Measurements from ENCODE around the gene ZNF705A.
"Not testable (repeated sequence)": the region's sequence is repeated elsewhere in the genome, so short reads cannot be mapped to it uniquely, and the experiment has no call there.

The ZNF705A gene

DNA sequence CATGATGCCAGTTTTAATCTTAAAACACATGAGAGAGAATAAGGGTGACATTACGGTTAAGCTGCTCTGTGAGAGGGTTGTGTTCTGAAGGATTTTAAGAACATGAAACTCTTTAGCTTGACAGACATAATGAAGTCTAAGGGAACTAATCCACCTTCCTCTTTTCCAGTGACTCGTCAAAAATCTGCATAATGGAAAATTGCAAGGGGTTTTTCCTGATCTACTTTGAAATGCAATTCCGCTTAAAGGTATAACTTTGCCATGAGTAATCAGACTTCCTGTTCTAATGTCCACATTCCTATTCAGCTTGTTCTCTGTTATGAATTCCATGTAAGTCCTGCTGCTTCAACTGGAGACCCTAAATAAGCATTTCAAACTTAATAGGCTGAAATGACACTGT, at the start of gene ZNF705A:
Gene ZNF705A (plus strand): TSS at position 171 of the 400 bp plus-strand sequence. CDS start 15,611 bp downstream, outside the sequence.
- Histone ChIP-seq H3K4me1 (no peaks in the 10 kb centered on the region), H2AFZ (no peak within 1 kb of the TSS), H3K36me3 (ENCODE audit: control insufficient read depth, insufficient read depth, low read length) (no peaks in the 10 kb centered on the region), H3K79me2 (no peaks in the 10 kb centered on the region), H3K27ac (no peak within 1 kb of the TSS), H3K9ac (no peak within 1 kb of the TSS), H3K4me3 (ENCODE audit: low read depth, low read length) (no peak within 1 kb of the TSS), H3K27me3 (ENCODE audit: control insufficient read depth, insufficient read depth, low read length) (no peaks in the 10 kb centered on the region), H3K4me2 (ENCODE audit: low read length) (no peak within 1 kb of the TSS), H3K9me3 (ENCODE audit: control insufficient read depth, low read length) (no peaks in the 10 kb centered on the region)
- TF ChIP-seq, protein P1, sequence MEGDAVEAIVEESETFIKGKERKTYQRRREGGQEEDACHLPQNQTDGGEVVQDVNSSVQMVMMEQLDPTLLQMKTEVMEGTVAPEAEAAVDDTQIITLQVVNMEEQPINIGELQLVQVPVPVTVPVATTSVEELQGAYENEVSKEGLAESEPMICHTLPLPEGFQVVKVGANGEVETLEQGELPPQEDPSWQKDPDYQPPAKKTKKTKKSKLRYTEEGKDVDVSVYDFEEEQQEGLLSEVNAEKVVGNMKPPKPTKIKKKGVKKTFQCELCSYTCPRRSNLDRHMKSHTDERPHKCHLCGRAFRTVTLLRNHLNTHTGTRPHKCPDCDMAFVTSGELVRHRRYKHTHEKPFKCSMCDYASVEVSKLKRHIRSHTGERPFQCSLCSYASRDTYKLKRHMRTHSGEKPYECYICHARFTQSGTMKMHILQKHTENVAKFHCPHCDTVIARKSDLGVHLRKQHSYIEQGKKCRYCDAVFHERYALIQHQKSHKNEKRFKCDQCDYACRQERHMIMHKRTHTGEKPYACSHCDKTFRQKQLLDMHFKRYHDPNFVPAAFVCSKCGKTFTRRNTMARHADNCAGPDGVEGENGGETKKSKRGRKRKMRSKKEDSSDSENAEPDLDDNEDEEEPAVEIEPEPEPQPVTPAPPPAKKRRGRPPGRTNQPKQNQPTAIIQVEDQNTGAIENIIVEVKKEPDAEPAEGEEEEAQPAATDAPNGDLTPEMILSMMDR (IDR thresholded peaks at IDR 0.05): no peak

DNA sequence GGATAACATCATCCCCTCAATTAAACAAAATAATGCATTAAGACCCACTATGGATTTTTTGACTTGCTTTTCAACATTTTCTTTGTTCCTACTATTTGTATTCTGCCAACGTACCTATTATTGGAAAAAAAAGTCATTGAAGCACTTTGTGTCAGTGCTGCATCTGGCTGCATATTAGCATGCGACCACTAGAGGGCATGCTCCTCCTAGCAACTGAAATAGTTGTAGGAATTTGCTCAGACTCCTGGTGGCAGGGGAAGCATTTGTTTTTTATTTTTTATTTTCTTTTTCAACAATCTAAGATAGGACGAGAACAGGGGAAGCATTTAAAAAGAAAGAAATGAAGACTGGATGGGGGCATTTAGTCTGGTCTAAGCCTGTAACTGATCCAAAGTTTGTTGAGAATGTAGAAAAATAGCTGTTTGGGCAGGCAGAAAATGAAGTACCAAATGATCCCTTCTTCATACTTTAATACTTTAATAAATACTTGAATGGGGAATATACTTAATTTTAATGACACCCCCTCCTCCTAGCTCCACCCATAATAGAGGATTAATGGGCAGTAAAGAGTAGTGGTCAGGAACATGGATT, 47.9 kb upstream of the ZNF705A start:
- H3K27ac ChIP-seq: no peak overlapping the region
- TF ChIP-seq, protein P1 (IDR thresholded peaks at IDR 0.05): peak; percentile 99

DNA sequence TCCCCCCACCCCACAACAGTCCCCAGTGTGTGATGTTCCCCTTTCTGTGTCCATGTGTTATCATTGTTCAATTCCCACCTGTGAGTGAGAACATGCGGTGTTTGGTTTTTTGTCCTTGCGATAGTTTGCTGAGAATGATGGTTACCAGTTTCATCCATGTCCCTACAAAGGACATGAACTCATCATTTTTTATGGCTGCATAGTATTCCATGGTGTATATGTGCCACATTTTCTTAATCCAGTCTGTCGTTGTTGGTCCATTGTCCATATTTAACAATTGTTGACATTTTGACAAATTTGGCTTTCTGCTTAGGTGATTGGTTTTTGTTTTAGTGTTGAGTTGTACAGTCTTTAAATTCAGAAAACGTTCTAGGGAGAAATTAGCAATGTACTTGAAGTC, 43.7 kb upstream of the ZNF705A start:
- not testable (repeated sequence) for H3K4me2 ChIP-seq (ENCODE audit: low read length); H3K27ac ChIP-seq; H3K4me1 ChIP-seq; H3K79me2 ChIP-seq; H3K9me3 ChIP-seq (ENCODE audit: control insufficient read depth, low read length); H3K4me3 ChIP-seq (ENCODE audit: low read depth, low read length); H3K27me3 ChIP-seq (ENCODE audit: control insufficient read depth, insufficient read depth, low read length); H3K36me3 ChIP-seq (ENCODE audit: control insufficient read depth, insufficient read depth, low read length); H3K9ac ChIP-seq; H2AFZ ChIP-seq

More for the DNA sequence above, 47.9 kb upstream of the ZNF705A start:
- no peaks in the 10 kb centered on the region for H3K79me2 ChIP-seq
- H3K4me3 ChIP-seq (ENCODE audit: low read depth, low read length): no peak overlapping the region
- peak overlapping the region; percentile 35 for H3K4me2 ChIP-seq (ENCODE audit: low read length)
- no peaks in the 10 kb centered on the region for H3K27me3 ChIP-seq (ENCODE audit: control insufficient read depth, insufficient read depth, low read length)
- no peaks in the 10 kb centered on the region for H3K9me3 ChIP-seq (ENCODE audit: control insufficient read depth, low read length)
- H3K36me3 ChIP-seq (ENCODE audit: control insufficient read depth, insufficient read depth, low read length): no peaks in the 10 kb centered on the region
- peak overlapping the region; percentile 18 for H2AFZ ChIP-seq
- H3K4me1 ChIP-seq: no peaks in the 10 kb centered on the region
- no peak overlapping the region for H3K9ac ChIP-seq

DNA sequence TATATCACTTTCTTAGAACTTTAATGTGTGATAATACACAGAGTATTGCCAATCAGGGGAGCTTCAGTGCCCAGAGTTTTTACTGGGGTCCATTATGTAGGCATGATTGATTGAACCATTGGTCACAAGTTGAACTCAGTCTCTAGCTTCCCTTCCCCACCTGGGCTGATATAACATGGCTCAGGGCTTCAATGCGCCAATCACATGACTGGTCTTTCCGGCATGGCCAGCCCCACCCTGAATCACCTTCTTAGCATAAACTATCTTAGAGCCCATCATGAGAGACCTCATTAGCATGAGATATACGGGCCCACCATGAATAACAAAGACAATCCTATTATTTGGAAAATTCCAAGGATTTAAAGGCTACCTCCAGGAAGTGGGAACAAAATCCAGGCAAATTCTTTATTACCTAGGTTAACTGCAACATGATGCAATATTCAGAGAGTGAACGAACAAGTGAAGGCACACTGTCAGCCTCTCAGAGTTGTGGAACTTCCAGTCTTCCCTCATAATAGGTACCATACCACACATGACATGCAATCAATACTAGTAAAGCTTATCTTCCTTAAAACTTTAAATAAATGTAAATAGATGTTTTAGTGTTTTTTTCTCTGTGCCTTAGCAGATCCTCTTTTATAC, 36.6 kb upstream of the ZNF705A start:
- H2AFZ ChIP-seq: no peak overlapping the region
- H3K27me3 ChIP-seq (ENCODE audit: control insufficient read depth, insufficient read depth, low read length): no peaks in the 10 kb centered on the region
- no peaks in the 10 kb centered on the region for H3K9me3 ChIP-seq (ENCODE audit: control insufficient read depth, low read length)
- H3K36me3 ChIP-seq (ENCODE audit: control insufficient read depth, insufficient read depth, low read length): no peaks in the 10 kb centered on the region
- no peaks in the 10 kb centered on the region for H3K4me1 ChIP-seq
- no peak overlapping the region for H3K9ac ChIP-seq
- H3K27ac ChIP-seq: no peak overlapping the region
- no peak overlapping the region for H3K4me3 ChIP-seq (ENCODE audit: low read depth, low read length)
- no peaks in the 10 kb centered on the region for H3K79me2 ChIP-seq
- no peak overlapping the region for H3K4me2 ChIP-seq (ENCODE audit: low read length)
- TF ChIP-seq, protein P1 (IDR thresholded peaks at IDR 0.05): no peak

DNA sequence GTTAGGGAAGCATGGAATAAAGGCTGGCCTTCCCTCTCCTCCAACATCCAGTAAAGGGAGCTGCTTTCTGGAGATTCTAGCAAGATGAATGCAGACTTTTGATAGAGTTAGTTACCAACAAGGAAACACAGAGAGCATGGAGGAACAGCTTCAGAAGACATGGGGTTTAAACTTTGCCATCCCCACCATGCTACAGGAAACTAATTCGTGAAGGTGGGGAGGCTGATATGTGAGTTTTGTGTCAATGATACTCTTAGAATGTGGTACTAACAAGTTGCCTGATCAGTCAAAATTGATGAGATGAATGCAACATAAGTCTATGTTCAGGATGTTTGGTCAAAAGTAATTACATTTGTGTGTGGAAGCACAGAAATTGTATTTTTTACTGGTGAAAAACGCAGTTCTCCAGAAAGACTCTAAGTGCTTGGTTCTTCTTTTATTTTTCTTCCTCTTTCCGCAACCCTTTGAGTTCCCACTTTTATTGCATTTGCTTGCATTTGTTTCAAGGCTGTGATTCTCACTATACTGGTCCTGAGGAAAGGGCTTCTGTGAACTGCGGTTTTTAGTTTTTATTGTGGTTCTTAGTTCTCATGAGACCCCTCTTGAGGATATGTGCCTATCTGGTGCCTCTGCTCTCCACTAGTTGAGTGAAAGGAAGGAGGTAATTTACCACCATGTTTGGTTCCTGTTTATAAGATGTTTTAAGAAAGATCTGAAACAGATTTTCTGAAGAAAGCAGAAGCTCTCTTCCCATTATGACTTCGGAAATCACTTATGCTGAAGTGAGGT, 33.5 kb upstream of the ZNF705A start, which contains the start of gene CLEC4A:
Gene CLEC4A (plus strand): TSS at position 494 of the 789 bp plus-strand sequence. CDS start 262 bp downstream, at position 756.
- no peaks in the 10 kb centered on the region for H3K4me1 ChIP-seq
- H3K4me2 ChIP-seq (ENCODE audit: low read length): no peak within 1 kb of the TSS
- H2AFZ ChIP-seq: no peak within 1 kb of the TSS
- no peaks in the 10 kb centered on the region for H3K9me3 ChIP-seq (ENCODE audit: control insufficient read depth, low read length)
- H3K79me2 ChIP-seq: no peaks in the 10 kb centered on the region
- TF ChIP-seq, protein P1 (IDR thresholded peaks at IDR 0.05): no peak
- H3K36me3 ChIP-seq (ENCODE audit: control insufficient read depth, insufficient read depth, low read length): no peaks in the 10 kb centered on the region
- no peak within 1 kb of the TSS for H3K4me3 ChIP-seq (ENCODE audit: low read depth, low read length)
- H3K9ac ChIP-seq: no peak within 1 kb of the TSS
- H3K27me3 ChIP-seq (ENCODE audit: control insufficient read depth, insufficient read depth, low read length): no peaks in the 10 kb centered on the region
- no peak within 1 kb of the TSS for H3K27ac ChIP-seq

Measured in parathyroid adenoma (tissue), 2 donors.